Colon (tissue), 2 donors: ENCODE measurements around the gene LYZL1.
"Not testable (repeated sequence)": the region's sequence is repeated elsewhere in the genome, so short reads cannot be mapped to it uniquely, and the experiment has no call there.

ENCODE experiments used
- FAIRE-seq: peaks from 2 replicates; lab custom pipeline; 2012; peaks lifted over from hg19 to GRCh38; lab: Jason Lieb, UNC
- donor health status: control.
- donor health status: control.

The LYZL1 gene

GRCh38 chr10:29288906-29289305 is at the start of gene LYZL1:
Gene LYZL1 (plus strand): TSS chr10:29289070. CDS start chr10:29291868, 2,798 bp downstream.
- not testable (repeated sequence) for FAIRE-seq

GRCh38 chr10:29239569-29240472 is 49.0 kb upstream of the LYZL1 start:
- FAIRE-seq, result no peak

- FAIRE-seq, result no peak
Observed at GRCh38 chr10:29240986-29241660, 47.7 kb upstream of the LYZL1 start.

GRCh38 chr10:29241925-29242324 is 46.9 kb upstream of the LYZL1 start:
- no peak for FAIRE-seq

- FAIRE-seq, result no peak
Observed at GRCh38 chr10:29243066-29243465, 45.8 kb upstream of the LYZL1 start.

- no peak for FAIRE-seq
Observed at GRCh38 chr10:29243750-29244149, 45.1 kb upstream of the LYZL1 start.

GRCh38 chr10:29244978-29245377 is 43.9 kb upstream of the LYZL1 start:
- no peak for FAIRE-seq

GRCh38 chr10:29245476-29245875 is 43.4 kb upstream of the LYZL1 start:
- FAIRE-seq, result no peak

GRCh38 chr10:29246449-29246848 is 42.4 kb upstream of the LYZL1 start:
- no peak for FAIRE-seq

GRCh38 chr10:29248158-29248557 is 40.7 kb upstream of the LYZL1 start:
- no peak for FAIRE-seq

- FAIRE-seq, result no peak
Observed at GRCh38 chr10:29249018-29249417, 39.9 kb upstream of the LYZL1 start.

GRCh38 chr10:29250066-29250465 is 38.8 kb upstream of the LYZL1 start:
- FAIRE-seq, result no peak

GRCh38 chr10:29252811-29253689 is 35.8 kb upstream of the LYZL1 start:
- FAIRE-seq, result no peak

- no peak for FAIRE-seq
Observed at GRCh38 chr10:29253690-29254029, 35.2 kb upstream of the LYZL1 start.

GRCh38 chr10:29254123-29255046 is 34.5 kb upstream of the LYZL1 start:
- no peak for FAIRE-seq

- FAIRE-seq, result no peak
Observed at GRCh38 chr10:29255104-29255503, 33.8 kb upstream of the LYZL1 start.

GRCh38 chr10:29256019-29256418 is 32.9 kb upstream of the LYZL1 start:
- no peak for FAIRE-seq

GRCh38 chr10:29256586-29256985 is 32.3 kb upstream of the LYZL1 start:
- FAIRE-seq, result no peak

- no peak for FAIRE-seq
Observed at GRCh38 chr10:29257106-29257783, 31.6 kb upstream of the LYZL1 start.

- no peak for FAIRE-seq
Observed at GRCh38 chr10:29257784-29258135, 31.1 kb upstream of the LYZL1 start.

GRCh38 chr10:29259498-29259897 is 29.4 kb upstream of the LYZL1 start:
- FAIRE-seq, result no peak
